HUES64 (cell line): ENCODE measurements around the gene YIF1B.
A peak's percentile ranks its signal among the peaks of the same experiment; 100 is the strongest.

Source experiments
- H3K27ac ChIP-seq: 2 replicates; pipeline ENCODE4 v1.7.0; 2013; ENCODE audit warnings: low read depth, low read length, inconsistent platforms
- H3K27me3 ChIP-seq: 2 replicates; pipeline ENCODE4 v1.6.1; 2013; ENCODE audit warnings: mild to moderate bottlenecking, low read length; ENCODE audit not compliant: insufficient read depth
- H3K36me3 ChIP-seq: 2 replicates; pipeline ENCODE4 v1.6.1; 2013; ENCODE audit warnings: mild to moderate bottlenecking, low read length; ENCODE audit not compliant: insufficient read depth
- H3K4me1 ChIP-seq: 2 replicates; pipeline ENCODE4 v1.6.1; 2013; ENCODE audit warnings: mild to moderate bottlenecking, low read length, moderate library complexity; ENCODE audit not compliant: insufficient read depth
- H3K4me3 ChIP-seq: 2 replicates; pipeline ENCODE4 v1.5.1; 2013; ENCODE audit warnings: mild to moderate bottlenecking, low read length, moderate library complexity
- H3K9ac ChIP-seq: 2 replicates; pipeline ENCODE4 v1.6.1; 2013; ENCODE audit warnings: mild to moderate bottlenecking, low read depth, low read length
- H3K9me3 ChIP-seq: 2 replicates; pipeline ENCODE4 v1.6.1; 2013; ENCODE audit warnings: low read depth, low read length; ENCODE audit not compliant: insufficient read depth
- WGBS: fragments of 150-250, 120-280 bp; methylation state at CpG from one replicate; pipeline ENCODE4 v1.1.7; 2013; ENCODE audit warnings: missing lambda C conversion rate; 5-methylcytosine and 5-hydroxymethylcytosine counted together

Gene YIF1B

DNA sequence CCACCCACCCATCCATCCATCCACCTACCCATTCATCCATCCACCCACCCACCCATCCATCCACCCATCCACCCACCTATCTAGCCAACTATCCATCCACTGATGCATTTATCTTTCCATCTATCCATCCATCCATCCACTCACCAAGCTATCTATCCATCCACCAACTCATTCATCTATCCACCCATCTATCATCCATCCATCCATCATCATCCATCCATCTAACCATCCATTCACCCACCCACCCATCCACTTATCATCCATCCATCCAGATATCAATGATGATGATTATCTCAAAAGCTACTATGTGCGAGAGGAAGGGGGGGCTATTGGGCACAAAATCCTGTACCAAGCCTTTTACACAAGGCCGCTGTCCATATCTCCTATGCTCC is 5.5 kb downstream of the YIF1B start:
- peaks cover 3% of the 10 kb centered on the region; the same call in 1 of the 2 replicates for H3K4me1 ChIP-seq
- no peaks in the 10 kb centered on the region for H3K27me3 ChIP-seq
- WGBS: 98% methylated on average over 2 of the region's 2 CpGs
- H3K9me3 ChIP-seq: no peaks in the 10 kb centered on the region
- no peak overlapping the region for H3K9ac ChIP-seq
- H3K27ac ChIP-seq: no peak overlapping the region
- H3K36me3 ChIP-seq: peaks cover 18% of the 10 kb centered on the region
- no peak overlapping the region for H3K4me3 ChIP-seq

DNA sequence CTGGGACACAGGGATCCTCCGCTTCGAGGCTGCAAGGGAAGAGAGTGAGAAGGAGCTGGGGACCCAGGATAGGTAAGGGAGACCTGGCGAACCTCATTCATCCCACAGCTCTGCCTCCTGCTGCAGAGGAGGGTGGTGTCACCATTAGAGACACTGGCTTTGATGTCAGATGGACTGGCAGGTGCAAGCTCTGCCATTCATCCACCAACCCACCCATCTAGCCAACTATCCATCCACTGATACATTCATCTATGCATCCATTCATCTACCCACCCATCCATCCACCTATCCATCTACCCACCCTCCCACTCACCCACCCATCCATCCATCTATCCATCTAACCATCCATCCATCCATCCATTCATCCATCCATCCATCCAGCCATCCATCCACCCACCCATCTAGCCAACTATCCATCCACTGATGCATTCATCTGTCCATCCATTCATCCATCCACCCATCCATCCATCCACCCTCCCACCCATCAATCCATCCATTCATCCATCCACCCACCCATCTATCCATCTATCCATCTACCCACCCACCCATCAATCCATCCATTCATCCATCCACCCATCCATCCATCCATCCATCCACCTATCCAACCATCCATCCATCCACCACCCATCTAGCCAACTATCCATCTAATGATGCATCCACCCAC is 6.0 kb downstream of the YIF1B start:
- WGBS: 97% methylated on average over 3 of the region's 3 CpGs

DNA sequence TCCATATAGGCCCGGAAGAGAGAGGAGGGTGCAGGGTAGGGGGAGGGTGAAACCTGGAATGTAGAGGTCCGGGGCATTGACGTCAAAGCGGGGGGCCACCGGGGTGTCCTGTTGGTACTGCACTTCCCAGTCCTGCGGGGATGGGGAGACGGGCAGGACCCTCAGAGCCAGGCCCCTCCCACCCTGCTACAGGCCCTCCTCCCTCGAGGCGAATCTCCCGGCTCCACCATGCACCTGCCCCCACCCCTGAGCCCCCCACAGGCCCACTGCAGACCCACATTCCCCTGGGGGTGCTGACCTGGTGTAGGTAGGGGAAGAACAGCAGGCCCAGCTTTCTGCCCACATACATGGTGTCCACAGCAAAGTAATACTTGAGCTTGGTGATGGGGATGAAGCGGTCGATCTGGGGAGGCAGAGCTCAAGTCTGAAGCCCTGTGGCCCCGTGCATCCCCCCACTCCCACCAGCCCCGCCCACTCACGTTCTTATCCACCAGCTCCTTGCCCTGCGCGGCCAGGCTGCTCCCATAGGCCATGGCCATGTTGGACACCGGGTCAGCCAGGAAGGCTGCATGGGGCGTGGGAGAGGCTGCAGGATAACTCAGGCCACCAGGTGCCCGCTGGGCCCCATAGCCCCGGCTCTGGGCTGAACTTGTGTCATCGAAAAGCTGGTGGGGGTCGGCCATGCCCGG is 6.7 kb downstream of the YIF1B start:
- Histone ChIP-seq H3K4me1 (peaks cover 13% of the 10 kb centered on the region), H3K36me3 (peaks cover 18% of the 10 kb centered on the region), H3K9ac (no peak overlapping the region), H3K27ac (no peak overlapping the region), H3K27me3 (no peaks in the 10 kb centered on the region), H3K4me3 (no peak overlapping the region), H3K9me3 (no peaks in the 10 kb centered on the region)
- 95% methylated on average over 24 of the region's 24 CpGs for WGBS

More for the DNA sequence above, 6.0 kb downstream of the YIF1B start:
- Histone ChIP-seq H3K4me3 (no peak overlapping the region), H3K27me3 (no peaks in the 10 kb centered on the region), H3K27ac (no peak overlapping the region), H3K9me3 (no peaks in the 10 kb centered on the region), H3K4me1 (peaks cover 7% of the 10 kb centered on the region), H3K36me3 (peaks cover 18% of the 10 kb centered on the region), H3K9ac (no peak overlapping the region)

DNA sequence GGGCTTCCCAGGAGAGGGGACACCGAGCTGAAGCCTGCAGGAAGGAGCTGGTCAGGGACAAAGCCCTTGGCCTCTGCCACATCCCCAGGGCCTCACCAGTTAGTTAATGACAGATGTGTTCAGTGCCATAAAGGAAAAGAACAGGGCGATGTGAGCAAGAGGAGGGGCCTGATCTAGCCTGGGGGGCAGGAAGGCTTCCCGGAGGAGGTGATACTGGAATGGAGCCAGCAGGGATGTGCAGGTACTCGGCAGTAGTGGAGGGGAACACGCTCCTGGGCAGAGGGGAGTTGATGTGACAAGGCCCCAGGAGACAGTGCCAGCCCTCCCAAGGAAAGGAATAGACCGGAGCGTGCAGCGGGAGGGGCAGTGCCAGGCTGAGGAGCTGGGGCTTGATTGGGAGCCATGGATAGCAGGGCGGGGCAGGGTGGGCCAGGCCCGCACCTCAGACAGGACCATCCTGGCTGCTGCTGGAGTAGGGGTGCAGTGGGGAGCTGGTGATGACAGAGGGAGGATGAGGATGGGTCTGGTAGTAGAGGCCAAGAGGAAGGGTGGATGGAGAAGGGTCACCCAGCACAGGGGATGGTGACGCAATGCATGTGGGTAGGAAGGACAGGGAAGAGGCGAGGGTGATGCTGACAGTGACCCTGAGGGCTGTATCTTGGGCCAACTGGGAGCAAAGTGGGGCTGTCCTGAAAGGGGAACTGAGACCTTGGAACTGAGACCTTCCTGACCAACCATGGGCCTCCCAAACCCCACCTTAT is 7.6 kb downstream of the YIF1B start:
- Histone ChIP-seq H3K9ac (no peak overlapping the region), H3K9me3 (no peaks in the 10 kb centered on the region)

DNA sequence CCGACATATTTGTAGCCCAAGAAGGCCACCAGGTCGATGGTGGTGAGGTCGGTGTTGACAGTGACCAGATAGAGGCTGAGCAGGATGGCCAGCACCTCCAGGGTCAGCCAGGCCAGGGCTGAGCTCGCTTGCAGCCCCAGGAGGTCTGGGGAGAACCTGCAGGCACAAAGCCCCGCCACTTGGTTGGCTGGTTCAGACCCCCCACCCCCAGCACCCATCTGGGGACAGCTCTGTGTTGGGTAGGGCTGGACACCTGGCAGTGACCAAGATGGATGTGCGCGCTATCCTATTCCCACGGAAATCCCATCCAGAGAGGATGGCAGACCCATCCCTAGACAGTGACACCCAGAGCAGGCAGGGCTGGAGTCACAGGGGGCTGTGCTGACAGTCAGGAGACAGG is 8.2 kb downstream of the YIF1B start:
- no peak overlapping the region for H3K9ac ChIP-seq
- 93% methylated on average over 8 of the region's 8 CpGs for WGBS
- peaks cover 17% of the 10 kb centered on the region for H3K4me1 ChIP-seq
- no peaks in the 10 kb centered on the region for H3K27me3 ChIP-seq
- peaks cover 18% of the 10 kb centered on the region for H3K36me3 ChIP-seq
- H3K27ac ChIP-seq: no peak overlapping the region
- no peaks in the 10 kb centered on the region for H3K9me3 ChIP-seq
- H3K4me3 ChIP-seq: no peak overlapping the region

More for the DNA sequence above, 7.6 kb downstream of the YIF1B start:
- Histone ChIP-seq H3K27me3 (no peaks in the 10 kb centered on the region), H3K27ac (no peak overlapping the region), H3K36me3 (peaks cover 18% of the 10 kb centered on the region), H3K4me3 (no peak overlapping the region), H3K4me1 (peaks cover 17% of the 10 kb centered on the region)
- 93% methylated on average over 12 of the region's 12 CpGs for WGBS

DNA sequence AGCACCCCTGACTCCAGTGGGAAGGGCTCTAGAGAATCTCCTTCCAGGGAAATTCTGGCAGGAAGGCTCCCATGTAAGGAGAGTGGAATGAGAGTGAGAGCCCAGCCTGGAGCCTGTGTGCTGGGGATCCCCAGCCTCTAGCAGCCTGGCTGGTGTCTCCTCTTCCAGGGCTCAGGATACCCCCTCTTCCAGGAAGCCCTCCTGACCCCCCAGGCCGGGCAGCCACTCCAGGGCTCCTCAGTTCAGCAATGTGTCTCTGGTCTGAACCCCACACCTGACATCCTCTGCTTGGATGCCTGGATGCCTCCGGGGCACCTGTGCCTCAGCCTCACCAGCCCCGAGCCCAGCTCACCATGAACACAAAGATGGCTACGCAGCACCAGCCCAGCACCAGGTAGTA is 8.7 kb downstream of the YIF1B start:
- H3K27ac ChIP-seq: no peak overlapping the region
- H3K9ac ChIP-seq: no peak overlapping the region
- 96% methylated on average over 4 of the region's 4 CpGs for WGBS
- no peaks in the 10 kb centered on the region for H3K27me3 ChIP-seq
- H3K36me3 ChIP-seq: peaks cover 18% of the 10 kb centered on the region
- peaks cover 17% of the 10 kb centered on the region for H3K4me1 ChIP-seq
- H3K4me3 ChIP-seq: no peak overlapping the region
- no peaks in the 10 kb centered on the region for H3K9me3 ChIP-seq

DNA sequence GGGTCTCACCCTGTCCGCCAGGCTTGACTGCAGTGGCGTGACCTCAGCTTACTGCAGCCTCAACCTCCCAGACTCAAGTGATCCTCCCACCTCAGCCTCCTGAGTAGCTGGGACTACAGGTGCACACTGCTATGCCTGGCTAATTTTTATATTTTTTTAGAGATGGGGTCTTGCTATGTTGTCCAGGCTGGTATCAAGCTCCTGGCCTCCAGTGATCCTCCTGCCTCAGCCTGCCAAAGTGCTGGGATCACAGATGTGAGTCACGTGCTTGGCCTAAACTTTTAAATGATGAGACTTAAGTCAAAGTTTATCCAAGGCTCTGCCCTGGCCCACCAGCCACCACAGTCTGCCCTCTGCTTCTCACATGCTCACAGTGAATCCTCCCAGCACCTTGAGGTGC is 9.5 kb downstream of the YIF1B start:
- Histone ChIP-seq H3K9ac (no peak overlapping the region), H3K27ac (no peak overlapping the region), H3K27me3 (no peaks in the 10 kb centered on the region), H3K4me1 (peaks cover 17% of the 10 kb centered on the region), H3K9me3 (no peaks in the 10 kb centered on the region), H3K4me3 (no peak overlapping the region), H3K36me3 (peaks cover 18% of the 10 kb centered on the region)
- 97% methylated on average over 3 of the region's 3 CpGs for WGBS

DNA sequence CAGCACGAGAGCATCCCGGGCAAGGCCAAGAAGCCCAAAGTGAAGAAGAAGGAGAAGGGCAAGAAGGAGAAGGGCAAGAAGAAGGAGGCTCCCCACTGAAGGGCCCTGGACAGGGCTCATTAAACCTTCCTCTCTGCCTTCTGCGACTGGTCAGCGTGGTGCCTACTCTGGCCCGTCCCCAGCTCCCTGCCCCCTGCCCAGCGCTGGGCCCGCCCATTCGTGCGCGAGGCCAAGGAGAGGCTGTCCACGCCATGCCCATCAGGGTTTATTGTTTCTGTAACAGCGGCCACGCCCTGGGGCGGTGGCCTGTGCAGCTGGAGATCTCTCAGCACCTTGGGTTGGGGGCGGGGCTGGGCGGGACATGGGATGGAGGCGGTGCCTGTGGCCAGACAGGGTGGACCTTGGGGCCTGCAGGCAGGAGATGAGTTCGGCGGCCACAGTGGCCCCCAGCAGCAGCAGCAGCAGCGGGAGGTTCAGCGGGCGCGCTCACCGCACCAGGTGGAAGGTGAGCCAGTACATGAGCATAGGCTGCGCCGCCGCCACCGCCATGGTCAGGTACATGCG is 10.8 kb downstream of the YIF1B start:
- peak overlapping the region; percentile 43 for H3K4me3 ChIP-seq
- peak overlapping the region; percentile 63; the same call in 1 of the 2 replicates for H3K27ac ChIP-seq
- H3K9ac ChIP-seq: peak overlapping the region; percentile 55
- peaks cover 18% of the 10 kb centered on the region for H3K36me3 ChIP-seq
- 20% methylated on average over 29 of the region's 29 CpGs for WGBS
- H3K4me1 ChIP-seq: peaks cover 22% of the 10 kb centered on the region
- H3K27me3 ChIP-seq: no peaks in the 10 kb centered on the region
- no peaks in the 10 kb centered on the region for H3K9me3 ChIP-seq

DNA sequence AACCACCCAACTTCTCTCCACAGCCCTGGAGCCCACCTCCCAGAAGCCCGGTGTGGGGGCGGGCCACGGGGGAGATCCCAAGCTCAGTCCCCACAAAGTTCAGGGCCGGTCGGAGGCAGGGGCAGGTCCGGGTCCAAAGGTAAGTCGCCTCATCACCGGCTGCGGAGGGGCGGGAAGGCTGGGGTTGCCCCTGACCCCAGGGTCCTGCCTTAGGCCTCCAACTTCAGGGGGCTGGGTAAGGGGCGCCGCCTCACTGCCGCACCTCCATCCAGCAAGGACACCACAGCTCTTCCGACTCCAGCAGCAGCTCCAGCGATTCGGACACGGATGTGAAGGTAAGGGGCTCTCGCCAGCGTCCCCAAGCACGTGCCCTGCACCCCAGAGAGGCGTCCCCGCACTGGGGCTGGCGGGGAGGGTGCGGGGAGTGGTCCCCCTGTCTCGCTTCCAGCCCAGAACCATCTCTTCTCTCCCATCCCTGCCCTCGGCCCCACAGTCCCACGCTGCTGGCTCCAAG is 11.3 kb downstream of the YIF1B start:
- 73% methylated on average over 27 of the region's 27 CpGs for WGBS
- Histone ChIP-seq H3K4me1 (peaks cover 22% of the 10 kb centered on the region), H3K27me3 (no peaks in the 10 kb centered on the region), H3K9me3 (no peaks in the 10 kb centered on the region), H3K9ac (peak overlapping the region; percentile 55), H3K27ac (peak overlapping the region; percentile 63; the same call in 1 of the 2 replicates), H3K36me3 (peaks cover 17% of the 10 kb centered on the region), H3K4me3 (peak overlapping the region; percentile 43)

DNA sequence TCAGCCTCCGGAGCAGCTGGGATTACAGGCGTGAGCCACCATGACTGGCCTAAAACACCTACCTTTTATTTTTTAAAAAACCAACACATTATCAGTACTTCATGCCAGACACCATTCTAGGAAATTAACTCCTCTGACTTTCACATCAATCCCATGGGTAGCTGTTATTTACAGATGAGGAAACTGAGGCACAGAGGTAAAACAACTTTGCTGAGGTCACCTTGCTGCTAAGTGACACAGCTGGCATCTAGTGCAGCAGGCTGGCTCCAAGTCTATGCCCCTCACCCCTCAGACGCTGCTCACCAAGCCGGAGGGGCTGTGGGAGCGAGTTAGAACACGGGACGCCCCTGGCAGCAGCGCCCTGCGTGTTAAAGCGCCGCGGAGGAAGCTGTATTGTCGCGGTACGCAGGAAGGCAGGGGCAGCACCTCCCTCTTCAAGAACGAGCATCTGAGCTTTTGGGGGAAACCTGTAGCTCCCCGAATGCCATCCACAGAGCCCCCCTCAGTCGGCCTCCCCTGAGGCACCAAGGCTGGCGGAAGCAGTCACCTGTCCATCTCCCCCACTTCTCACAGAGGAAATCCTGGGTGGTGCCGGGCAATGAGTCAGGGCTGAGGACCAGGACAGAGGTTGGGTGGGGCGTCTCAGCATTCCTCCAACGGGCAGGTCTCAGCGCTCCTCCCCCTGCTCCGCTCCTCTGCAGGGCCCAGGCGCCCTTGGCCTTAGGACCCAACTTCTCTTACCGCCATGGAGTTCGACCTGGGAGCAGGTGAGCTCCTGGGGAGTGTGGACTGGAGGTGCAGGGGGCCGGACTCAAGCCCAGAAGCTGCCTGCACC is 12.0 kb downstream of the YIF1B start, which contains the start of gene C19orf33:
Gene C19orf33, plus strand, starts transcription at position 735 of the 835 bp plus-strand sequence. Its CDS starts 11 bp downstream, at position 746.
- Histone ChIP-seq H3K4me1 (peaks cover 22% of the 10 kb centered on the region), H3K9me3 (no peaks in the 10 kb centered on the region), H3K4me3 (peak within 1 kb of the TSS; percentile 43), H3K27ac (peak within 1 kb of the TSS; percentile 63; the same call in 1 of the 2 replicates), H3K27me3 (no peaks in the 10 kb centered on the region), H3K36me3 (peaks cover 14% of the 10 kb centered on the region), H3K9ac (peak within 1 kb of the TSS; percentile 55)
- 77% methylated on average over 28 of the region's 28 CpGs for WGBS
